GM12878 (cell line): ENCODE measurements around the gene VPREB1. TPM values are rescaled to one million over a fixed set of nuclear protein-coding genes. Genes with fewer than 3 reads are reported as not detected.
A peak's percentile ranks its signal among the peaks of the same experiment; 100 is the strongest.

Source experiments
- ATAC-seq: fragments of 200-7000 bp; cut with Tn5 transposase; 3 replicates; pipeline ENCODE4 v1.9.1; 2020; ENCODE audit warnings: mild to moderate bottlenecking, moderate library complexity
- BruUV-seq: library from RNA; stranded (reverse); fragments of 400-500 nt; replicated peaks from 2 replicates; lab custom pipeline; 2021; lab: Mats Ljungman, UMichigan
- CTCF ChIA-PET: fragments of 300-600 bp; sonication (Branson Sonifier 250); formaldehyde crosslinking; extraction: SDS; loops from one replicate; lab custom pipeline; 2021; ENCODE audit warnings: inconsistent platforms; lab: Yijun Ruan, JAX
- POLR2A ChIA-PET: fragments of 350-600 bp; formaldehyde crosslinking; extraction: SDS; loops from one replicate; lab custom pipeline; 2021; ENCODE audit warnings: inconsistent platforms; lab: Charles Lee
- RAD21 ChIA-PET: fragments of 300-600 bp; sonication (Branson Sonifier 250); formaldehyde crosslinking; loops from one replicate; lab custom pipeline; 2023; ENCODE audit warnings: antibody characterized with exemption; ENCODE audit not compliant: unreplicated experiment; lab: Charles Lee
- SMC1A ChIA-PET: fragments of 300-600 bp; sonication (Branson Sonifier 250); formaldehyde crosslinking; loops from one replicate; lab custom pipeline; 2023; ENCODE audit not compliant: unreplicated experiment, uncharacterized antibody; lab: Charles Lee
- DNase-seq: peaks from one replicate; pipeline ENCODE4 v3.0.0-alpha.2; 2011; ENCODE audit warnings: low read depth, low spot score
- FAIRE-seq: peaks from 3 replicates; lab custom pipeline; 2011; peaks lifted over from hg19 to GRCh38; lab: Jason Lieb, UNC
- H2AFZ ChIP-seq: 2 replicates; pipeline ENCODE4 v1.6.0; 2011; ENCODE audit warnings: low read depth, low read length, control low read depth; ENCODE audit not compliant: control insufficient read depth
- H3K27ac ChIP-seq: 2 replicates; pipeline ENCODE4 v1.5.1; 2011; ENCODE audit warnings: control low read depth; ENCODE audit not compliant: control insufficient read depth, insufficient read depth
- H3K27me3 ChIP-seq, 2 experiments: replicated peaks in 1 of 2; 2 replicates each; pipeline versions ENCODE4 v1.6.0 to v1.6.1; 2011; ENCODE audit warnings: low read length in 1 of 2; ENCODE audit not compliant: control insufficient read depth in 2 of 2, insufficient read depth in 2 of 2
- H3K36me3 ChIP-seq, 2 experiments: 2 replicates each; pipeline ENCODE4 v1.5.1; 2011; ENCODE audit warnings: low read length in 1 of 2; ENCODE audit not compliant: control insufficient read depth in 2 of 2, insufficient read depth in 2 of 2
- H3K4me1 ChIP-seq: 2 replicates; pipeline ENCODE4 v1.6.1; 2011; ENCODE audit warnings: mild to moderate bottlenecking, low read length, moderate library complexity, mixed read lengths; ENCODE audit not compliant: control insufficient read depth, insufficient read depth
- H3K4me2 ChIP-seq: 2 replicates; pipeline ENCODE4 v1.6.0; 2011; ENCODE audit warnings: control low read depth; ENCODE audit not compliant: control insufficient read depth, insufficient read depth
- H3K4me3 ChIP-seq: fragments of 200-600 bp; sonication (generic); 2 replicates; pipeline ENCODE4 v1.5.1; 2016
- H3K79me2 ChIP-seq: 2 replicates; pipeline ENCODE4 v1.6.0; 2011; ENCODE audit warnings: low read length; ENCODE audit not compliant: control insufficient read depth, insufficient read depth
- H3K9ac ChIP-seq: 2 replicates; pipeline ENCODE4 v1.8.0; 2011; ENCODE audit warnings: low read length, control low read depth, mixed read lengths; ENCODE audit not compliant: control insufficient read depth, insufficient read depth
- H3K9me3 ChIP-seq: replicated peaks from 3 replicates; pipeline ENCODE4 v1.5.1; 2011; ENCODE audit warnings: mild to moderate bottlenecking, low read length; ENCODE audit not compliant: control insufficient read depth, insufficient read depth
- H4K20me1 ChIP-seq: 2 replicates; pipeline ENCODE4 v1.6.0; 2011; ENCODE audit not compliant: control insufficient read depth, insufficient read depth
- ASH2L ChIP-seq: fragments of 300-600, 200-600 bp; sonication (generic); IDR thresholded peaks from 2 replicates; pipeline ENCODE4 v1.6.1; 2017; ENCODE audit warnings: low read depth, mild to moderate bottlenecking, borderline replicate concordance
- CHD4 ChIP-seq: fragments of 200-600 bp; sonication (generic); IDR thresholded peaks from 2 replicates; pipeline ENCODE4 v1.6.1; 2016; ENCODE audit warnings: mild to moderate bottlenecking
- GABPA ChIP-seq: IDR thresholded peaks from 2 replicates; pipeline ENCODE4 v1.6.1; 2014; ENCODE audit warnings: antibody characterized with exemption, low read depth, mild to moderate bottlenecking, inconsistent platforms
- HDAC2 ChIP-seq: fragments of 200-600 bp; sonication (generic); IDR thresholded peaks from 2 replicates; pipeline ENCODE4 v1.6.1; 2017
- HDGF ChIP-seq: fragments of 450-650 bp; IDR thresholded peaks from 2 replicates; pipeline ENCODE4 v1.6.1; 2016; ENCODE audit warnings: antibody characterized with exemption
- IKZF1 ChIP-seq: fragments of 450-650 bp; conservative IDR thresholded peaks from 2 replicates; pipeline ENCODE4 v1.6.1; 2017; ENCODE audit warnings: antibody characterized with exemption, mild to moderate bottlenecking
- IKZF2 ChIP-seq, 2 experiments: fragments of 450-650 bp; IDR thresholded peaks; 2 replicates each; pipeline ENCODE4 v1.6.1; 2017; ENCODE audit warnings: mild to moderate bottlenecking in 2 of 2, moderate library complexity in 2 of 2
- LARP7 ChIP-seq: fragments of 450-650 bp; IDR thresholded peaks from 2 replicates; pipeline ENCODE4 v1.6.1; 2017; ENCODE audit warnings: mild to moderate bottlenecking
- MTA3 ChIP-seq: IDR thresholded peaks from 2 replicates; pipeline ENCODE4 v1.6.1; 2012; ENCODE audit warnings: low read length, inconsistent platforms, borderline replicate concordance
- PAX8 ChIP-seq: fragments of 450-650 bp; IDR thresholded peaks from 2 replicates; pipeline ENCODE4 v1.6.1; 2017; ENCODE audit warnings: mild to moderate bottlenecking, moderate library complexity
- PRDM15 ChIP-seq: fragments of 450-650 bp; formaldehyde crosslinking; IDR thresholded peaks from 2 replicates; pipeline ENCODE4 v1.4.0; 2020; ENCODE audit warnings: mild to moderate bottlenecking, moderate library complexity
- RAD21 ChIP-seq: IDR thresholded peaks from 2 replicates; pipeline ENCODE4 v1.6.1; 2011; ENCODE audit warnings: mild to moderate bottlenecking, low read depth, low read length, moderate library complexity; ENCODE audit not compliant: insufficient read depth
- RELB ChIP-seq: fragments of 450-650 bp; IDR thresholded peaks from 2 replicates; pipeline ENCODE4 v1.6.1; 2017; ENCODE audit warnings: low read depth, mild to moderate bottlenecking, moderate library complexity
- SMC3 ChIP-seq: IDR thresholded peaks from 2 replicates; pipeline ENCODE4 v1.6.1; 2011; ENCODE audit warnings: low read length, improper control_type of control experiment, borderline replicate concordance
- SREBF1 ChIP-seq: IDR thresholded peaks from 2 replicates; pipeline ENCODE4 v1.6.1; 2012; ENCODE audit warnings: mild to moderate bottlenecking, low read length
- SRF ChIP-seq, 2 experiments: IDR thresholded peaks; 2 replicates each; pipeline ENCODE4 v1.6.1; 2011; ENCODE audit warnings: low read depth in 2 of 2, low read length in 2 of 2, mild to moderate bottlenecking in 1 of 2, moderate library complexity in 1 of 2
- TCF3 ChIP-seq: IDR thresholded peaks from 2 replicates; pipeline ENCODE4 v1.6.1; 2012; ENCODE audit warnings: low read depth, mild to moderate bottlenecking, low read length, borderline replicate concordance; ENCODE audit not compliant: insufficient read depth
- TCF7 ChIP-seq: IDR thresholded peaks from 2 replicates; pipeline ENCODE4 v1.6.1; 2014; ENCODE audit warnings: antibody characterized with exemption, borderline replicate concordance
- ZNF384 ChIP-seq: IDR thresholded peaks from 2 replicates; pipeline ENCODE4 v1.6.1; 2012; ENCODE audit warnings: low read depth, mild to moderate bottlenecking, low read length, improper control_type of control experiment, borderline replicate concordance
- ZZZ3 ChIP-seq: IDR thresholded peaks from 2 replicates; pipeline ENCODE4 v1.6.1; 2011; ENCODE audit warnings: low read depth; ENCODE audit not compliant: control insufficient read depth, insufficient read length
- WGBS: methylation state at CpG from one replicate; pipeline ENCODE4 v1.1.6; 2016; ENCODE audit warnings: low lambda C conversion rate; ENCODE audit not compliant: insufficient replicate concordance, insufficient coverage; ENCODE audit errors: missing lambda C conversion rate; 5-methylcytosine and 5-hydroxymethylcytosine counted together
- in situ Hi-C: fragments of 300-500 bp; cut with MboI; formaldehyde crosslinking; loops from 9 replicates; pipeline ENCODE4 v1.14.3; 2018; ENCODE audit warnings: mixed read lengths
- intact Hi-C: fragments of 100-400 bp; cut with micrococcal nuclease; formaldehyde crosslinking; loops from one replicate; pipeline ENCODE4 v1.14.2; 2022; ENCODE audit not compliant: unreplicated experiment
- polyA plus RNA-seq, 11 experiments: library from polyadenylated mRNA; depleted of rRNA in 4 of 11; unstranded in 6 of 11; stranded (reverse) in 5 of 11; fragments of >200 nt; fragmentation: Nextera tagmentation in 4 of 11; fragmentation: Illumina TruSeq in 1 of 11; extraction: Ambion mirVana in 4 of 11; extraction: Trizol in 1 of 11; gene quantifications; 1 replicate in 1 of 11; 2 replicates in 10 of 11; pipeline versions ENCODE4 v1.2.1 to v1.2.3, GENCODE V29; 2011 to 2016; ENCODE audit warnings: inconsistent platforms in 2 of 11, missing spikeins in 2 of 11, low read depth in 1 of 11
- total RNA-seq, 4 experiments: library from RNA; depleted of rRNA in 3 of 4; stranded (reverse); fragments of >200 nt in 3 of 4; fragmentation: Illumina TruSeq in 1 of 4; extraction: Trizol in 1 of 4; gene quantifications; 2 replicates each; pipeline versions ENCODE4 v1.2.1 to v1.2.3, GENCODE V29; 2013 to 2021

Gene VPREB1
- total and polyA plus RNA-seq, 10 of the 15 experiments (the other 5 are each of a cell fraction or from before 2014, with no cell fraction given): not detected

GRCh38 chr22:22207845-22208564, 36.6 kb upstream of the VPREB1 start:
- Histone ChIP-seq H3K9ac (no peak overlapping the region), H2AFZ (peak overlapping the region; percentile 70), H4K20me1 (no peaks in the 10 kb centered on the region), H3K4me1 (peaks cover 3% of the 10 kb centered on the region), H3K27me3 (no peaks in the 10 kb centered on the region), H3K9me3 (no peaks in the 10 kb centered on the region), H3K27ac (peak overlapping the region; percentile 45), H3K36me3 (no peaks in the 10 kb centered on the region), H3K4me2 (0 out of 2 replicates have a peak overlapping the region, but pooled peaks have one; percentile 27), H3K79me2 (no peaks in the 10 kb centered on the region), H3K4me3 (no peak overlapping the region)
- no TSS peak for BruUV-seq
- CTCF ChIA-PET: interaction anchor here (0.6 to 7.4 kb wide), 21 partner anchors 8 to 1218 kb away, joined by 3 to 43 read pairs (median 4); no protein-coding TSS in a partner anchor
- intact Hi-C loops (loop anchor here (1.0 to 10.0 kb wide), 4 partner anchors 27 to 217 kb away; no protein-coding TSS in a partner anchor), in situ Hi-C loops (no loop called here)
- SMC1A ChIA-PET: interaction anchor here (0.7 to 4.2 kb wide), 11 partner anchors 12 to 205 kb away, joined by 3 to 23 read pairs (median 5); no protein-coding TSS in a partner anchor
- DNase-seq (peak; percentile 62), FAIRE-seq (peak; percentile 27), ATAC-seq (peak; percentile 94)
- POLR2A ChIA-PET: interaction anchor here (0.6 kb wide), 1 partner anchor 28 kb away, joined by 3 read pairs; no protein-coding TSS in a partner anchor
- RAD21 ChIA-PET: interaction anchor here (1.0 to 3.9 kb wide), 8 partner anchors 11 to 256 kb away, joined by 3 to 31 read pairs (median 6); no protein-coding TSS in a partner anchor
- 20% methylated on average over 6 of the region's 6 CpGs for WGBS
- TF ChIP-seq SREBF1: no peak
- TF ChIP-seq RELB: no peak
- TF ChIP-seq ASH2L: no peak
- no peak for TF ChIP-seq MTA3
- no peak for TF ChIP-seq HDGF
- peak; percentile 34; the same call in 1 of the 2 replicates for TF ChIP-seq GABPA
- TF ChIP-seq RAD21: peak; percentile 81
- no peak for TF ChIP-seq PRDM15 (CRISPR knock-in tag)
- TF ChIP-seq TCF3: peak; percentile 52; the same call in 1 of the 2 replicates
- no peak for TF ChIP-seq LARP7
- no peak for TF ChIP-seq ZZZ3
- TF ChIP-seq ZNF384: no peak
- TF ChIP-seq SRF (IDR thresholded peaks at IDR 0.05; ENCODE audit: low read depth in 2 of 2, low read length in 2 of 2): no peak
- TF ChIP-seq IKZF2 (IDR thresholded peaks at IDR 0.05): peak; percentile 25 to 58; a peak in 3 of 4 replicates
- TF ChIP-seq SMC3: peak; percentile 75; the same call in 1 of the 2 replicates
- no peak for TF ChIP-seq PAX8
- TF ChIP-seq IKZF1: peak; percentile 40
- TF ChIP-seq HDAC2: no peak
- no peak for TF ChIP-seq TCF7
- no peak for TF ChIP-seq CHD4
